GM10248 (cell line): Measurements from ENCODE around the gene PRICKLE1.

ENCODE experiments used
- CTCF ChIA-PET: fragments of 300-600 bp; sonication (Branson Sonifier 250); formaldehyde crosslinking; extraction: SDS; loops from one replicate; lab custom pipeline; 2021; ENCODE audit warnings: antibody characterized with exemption; lab: Yijun Ruan, JAX
- POLR2A ChIA-PET: fragments of 350-650 bp; sonication (Branson Sonifier 250); formaldehyde crosslinking; extraction: SDS; loops from one replicate; lab custom pipeline; 2020; ENCODE audit warnings: antibody characterized with exemption; lab: Yijun Ruan, JAX
- DNase-seq: peaks from one replicate; pipeline ENCODE4 v3.0.0; 2012; ENCODE audit errors: extremely low spot score
- TF ChIP-seq, protein P1 (sequence below): IDR thresholded peaks from 2 replicates; pipeline ENCODE4 v1.5.1; 2012; ENCODE audit warnings: mild to moderate bottlenecking, low read depth; ENCODE audit errors: extremely low read depth, missing control alignments, control extremely low read depth

PRICKLE1 gene

DNA sequence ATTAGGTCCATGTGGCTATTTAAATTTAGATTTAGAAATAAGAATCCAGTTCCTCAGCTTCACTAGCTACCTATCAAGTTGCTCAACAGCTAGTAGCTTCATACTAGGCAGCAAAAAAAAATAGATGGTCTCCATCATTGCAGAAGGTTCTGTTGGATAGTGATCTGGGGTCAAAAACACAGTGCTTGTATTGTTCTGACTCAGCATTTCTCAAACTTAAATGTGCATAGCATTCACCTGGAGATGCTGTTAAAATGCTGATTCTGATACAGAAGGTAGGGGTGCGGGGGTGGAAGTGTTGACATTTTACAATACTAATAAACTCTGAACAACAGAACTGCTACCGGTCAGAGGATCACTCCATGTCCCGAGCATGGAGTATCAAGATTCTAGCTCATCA lies 51.3 kb downstream of the PRICKLE1 start:
- ChIA-PET CTCF (interaction anchor here (1.5 kb wide), 2 partner anchors 31 to 55 kb away, joined by 4 read pairs; no protein-coding TSS in a partner anchor), POLR2A (no interaction called here)
- TF ChIP-seq, protein P1, sequence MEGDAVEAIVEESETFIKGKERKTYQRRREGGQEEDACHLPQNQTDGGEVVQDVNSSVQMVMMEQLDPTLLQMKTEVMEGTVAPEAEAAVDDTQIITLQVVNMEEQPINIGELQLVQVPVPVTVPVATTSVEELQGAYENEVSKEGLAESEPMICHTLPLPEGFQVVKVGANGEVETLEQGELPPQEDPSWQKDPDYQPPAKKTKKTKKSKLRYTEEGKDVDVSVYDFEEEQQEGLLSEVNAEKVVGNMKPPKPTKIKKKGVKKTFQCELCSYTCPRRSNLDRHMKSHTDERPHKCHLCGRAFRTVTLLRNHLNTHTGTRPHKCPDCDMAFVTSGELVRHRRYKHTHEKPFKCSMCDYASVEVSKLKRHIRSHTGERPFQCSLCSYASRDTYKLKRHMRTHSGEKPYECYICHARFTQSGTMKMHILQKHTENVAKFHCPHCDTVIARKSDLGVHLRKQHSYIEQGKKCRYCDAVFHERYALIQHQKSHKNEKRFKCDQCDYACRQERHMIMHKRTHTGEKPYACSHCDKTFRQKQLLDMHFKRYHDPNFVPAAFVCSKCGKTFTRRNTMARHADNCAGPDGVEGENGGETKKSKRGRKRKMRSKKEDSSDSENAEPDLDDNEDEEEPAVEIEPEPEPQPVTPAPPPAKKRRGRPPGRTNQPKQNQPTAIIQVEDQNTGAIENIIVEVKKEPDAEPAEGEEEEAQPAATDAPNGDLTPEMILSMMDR: no peak
- no peak for DNase-seq

DNA sequence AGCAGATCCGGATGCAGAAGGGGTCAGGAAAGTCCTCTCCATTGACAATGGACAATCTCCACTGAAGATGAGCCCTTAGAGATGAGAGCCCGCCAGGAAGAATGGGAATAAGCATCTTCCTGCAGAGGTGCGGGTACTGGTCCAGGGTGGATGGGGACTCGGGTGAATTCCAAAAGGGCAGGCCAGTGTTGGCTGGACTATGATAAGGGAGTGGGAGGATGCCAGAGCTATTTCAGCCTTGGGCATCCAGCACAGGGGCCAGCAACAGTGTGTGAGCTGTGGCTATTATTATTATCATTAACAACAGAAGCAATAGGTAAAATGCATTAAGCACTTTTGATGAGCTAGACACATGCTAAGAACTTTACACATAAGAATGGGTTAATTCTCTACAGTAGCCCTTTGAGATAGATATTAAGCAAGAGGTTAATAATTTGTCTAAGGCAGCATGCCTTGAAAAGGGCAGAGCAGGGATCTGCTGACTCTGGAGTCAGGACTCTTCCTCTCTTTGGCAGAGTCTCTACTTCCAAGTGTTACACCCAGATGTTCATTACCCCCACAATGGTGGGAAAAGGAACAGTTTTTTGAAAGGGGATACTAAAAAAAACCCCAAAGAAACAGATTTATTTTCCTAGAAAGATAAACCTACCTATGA lies 55.2 kb downstream of the PRICKLE1 start:
- CTCF ChIA-PET: no interaction called here
- TF ChIP-seq, protein P1: no peak
- no peak for DNase-seq
- POLR2A ChIA-PET: no interaction called here

DNA sequence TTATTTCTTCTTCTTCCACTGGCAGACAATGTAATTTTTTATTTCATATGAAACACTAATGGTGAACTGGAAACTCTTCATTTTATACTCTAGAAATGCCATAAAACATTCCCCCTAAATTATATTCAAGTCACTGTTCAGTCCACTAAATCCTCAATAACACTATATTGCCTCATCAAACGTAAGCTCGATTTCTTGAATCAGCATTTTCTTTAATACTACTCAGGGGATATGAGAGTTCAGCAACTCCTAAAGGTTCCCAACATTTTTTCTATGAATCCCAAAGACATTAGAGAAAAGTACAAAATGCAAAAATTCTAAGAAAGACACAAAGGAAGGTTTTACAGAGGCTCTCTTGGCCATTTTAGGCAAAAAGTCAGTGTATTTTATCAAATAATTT lies 59.3 kb downstream of the PRICKLE1 start:
- POLR2A ChIA-PET: no interaction called here
- no peak for DNase-seq
- TF ChIP-seq, protein P1: no peak
- CTCF ChIA-PET: no interaction called here

DNA sequence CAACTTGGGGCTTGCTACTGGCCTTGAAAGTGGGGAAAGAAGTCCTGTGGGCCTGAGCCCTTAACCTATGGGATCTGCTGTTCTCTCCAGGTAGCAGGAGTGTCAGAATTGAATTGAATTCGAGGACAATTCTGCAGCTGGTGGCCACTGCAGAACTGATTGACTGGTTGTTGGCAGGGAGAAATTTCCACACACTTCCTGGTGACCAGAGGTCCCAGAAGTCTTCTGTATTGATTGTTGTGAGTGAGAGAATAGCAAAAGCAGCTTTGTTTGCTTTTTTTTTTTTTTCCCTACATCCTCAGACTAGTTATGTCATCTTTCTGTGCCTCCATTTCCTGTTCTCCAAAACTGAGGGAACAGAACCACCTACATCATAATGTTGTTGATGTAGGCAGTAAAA lies 64.1 kb downstream of the PRICKLE1 start:
- ChIA-PET CTCF (interaction anchor here (1.1 to 1.3 kb wide), 2 partner anchors 16 to 43 kb away, joined by 3 read pairs; no protein-coding TSS in a partner anchor), POLR2A (no interaction called here)
- no peak for DNase-seq
- TF ChIP-seq, protein P1: no peak

DNA sequence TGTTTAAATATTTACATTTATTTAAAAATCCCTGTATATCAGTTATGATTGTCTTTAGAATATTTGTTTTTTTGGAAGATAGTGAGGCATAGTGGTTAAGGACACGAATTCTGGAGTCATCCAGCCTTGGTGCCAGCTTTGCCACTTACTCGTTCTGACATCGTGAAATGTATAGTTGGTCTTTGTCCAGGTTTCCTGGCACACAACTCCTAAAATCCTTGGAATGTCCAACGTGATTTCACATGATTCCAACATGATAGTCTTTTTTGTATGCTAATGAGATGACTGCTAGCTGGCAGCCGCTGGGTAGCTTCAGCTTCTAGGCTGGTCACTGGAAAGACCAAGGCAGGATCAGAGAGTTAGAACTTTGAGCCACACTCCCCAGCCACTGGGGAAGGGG lies 64.8 kb downstream of the PRICKLE1 start:
- ChIA-PET CTCF (interaction anchor here (1.1 to 1.7 kb wide), 4 partner anchors 13 to 42 kb away, joined by 3 to 6 read pairs (median 3); no protein-coding TSS in a partner anchor), POLR2A (no interaction called here)
- TF ChIP-seq, protein P1: no peak
- DNase-seq: no peak

DNA sequence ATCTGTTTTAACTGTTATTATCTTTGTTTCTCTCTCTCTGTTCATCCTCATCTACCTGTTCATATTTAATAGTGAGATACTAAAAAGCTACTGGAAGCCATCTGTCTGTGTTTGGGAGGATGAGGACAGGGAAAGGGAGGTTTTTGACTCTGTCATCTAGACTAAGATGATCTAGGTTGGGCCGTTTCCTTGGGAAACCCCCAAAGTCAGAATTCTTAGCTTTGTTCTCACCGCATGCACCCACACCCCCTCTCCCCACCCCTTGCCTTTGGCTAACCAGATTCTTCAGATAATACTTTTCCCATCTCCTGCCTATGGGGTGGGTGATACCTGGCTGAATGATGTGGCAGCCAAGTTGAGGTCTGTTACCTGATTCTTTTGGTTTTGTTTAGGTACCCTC lies 73.0 kb downstream of the PRICKLE1 start:
- TF ChIP-seq, protein P1: no peak
- DNase-seq: no peak
- CTCF ChIA-PET: no interaction called here
- POLR2A ChIA-PET: no interaction called here

DNA sequence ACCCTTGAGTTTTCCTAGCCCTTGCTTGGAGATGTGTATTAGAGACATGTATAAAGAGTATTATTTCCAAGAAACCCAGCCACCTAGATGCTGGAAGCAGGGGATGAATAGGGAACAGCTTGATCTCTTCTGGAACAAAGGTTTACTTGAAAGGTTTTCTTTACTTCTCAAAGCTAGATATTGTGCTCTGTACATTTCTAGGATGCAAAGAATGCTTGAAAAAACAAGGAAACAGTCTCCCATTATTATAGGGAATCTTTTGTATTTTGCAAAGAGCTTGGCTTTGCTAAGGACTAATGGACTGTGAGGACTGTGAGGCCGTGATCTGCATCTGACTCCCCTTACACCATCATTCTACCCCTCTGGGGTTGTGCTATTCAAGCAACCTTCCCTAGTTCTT lies 77.9 kb downstream of the PRICKLE1 start:
- ChIA-PET CTCF (interaction anchor here (1.0 to 2.0 kb wide), 4 partner anchors 12 to 28 kb away, joined by 3 to 6 read pairs (median 4); no protein-coding TSS in a partner anchor), POLR2A (no interaction called here)
- TF ChIP-seq, protein P1: no peak

More for the DNA sequence above, 77.9 kb downstream of the PRICKLE1 start:
- no peak for DNase-seq
